HG02763 (cell line): ENCODE results near the gene MIA.
"Not testable (repeated sequence)": the region's sequence is repeated elsewhere in the genome, so short reads cannot be mapped to it uniquely, and the experiment has no call there.

ENCODE experiments used
- ATAC-seq: cut with Tn5 transposase; IDR thresholded peaks from one replicate; pipeline ENCODE4 v1.9.1; 2021; ENCODE audit warnings: mild to moderate bottlenecking, moderate library complexity; ENCODE audit not compliant: unreplicated experiment

The MIA gene

GRCh38 chr19:40750058-40750873, 25.1 kb upstream of the MIA start, which contains the start of gene ACTMAP:
Gene ACTMAP, minus strand, starts transcription at chr19:40750477. Its CDS starts 674 bp downstream, at chr19:40749803.
- ATAC-seq, result peak; percentile 91

DNA sequence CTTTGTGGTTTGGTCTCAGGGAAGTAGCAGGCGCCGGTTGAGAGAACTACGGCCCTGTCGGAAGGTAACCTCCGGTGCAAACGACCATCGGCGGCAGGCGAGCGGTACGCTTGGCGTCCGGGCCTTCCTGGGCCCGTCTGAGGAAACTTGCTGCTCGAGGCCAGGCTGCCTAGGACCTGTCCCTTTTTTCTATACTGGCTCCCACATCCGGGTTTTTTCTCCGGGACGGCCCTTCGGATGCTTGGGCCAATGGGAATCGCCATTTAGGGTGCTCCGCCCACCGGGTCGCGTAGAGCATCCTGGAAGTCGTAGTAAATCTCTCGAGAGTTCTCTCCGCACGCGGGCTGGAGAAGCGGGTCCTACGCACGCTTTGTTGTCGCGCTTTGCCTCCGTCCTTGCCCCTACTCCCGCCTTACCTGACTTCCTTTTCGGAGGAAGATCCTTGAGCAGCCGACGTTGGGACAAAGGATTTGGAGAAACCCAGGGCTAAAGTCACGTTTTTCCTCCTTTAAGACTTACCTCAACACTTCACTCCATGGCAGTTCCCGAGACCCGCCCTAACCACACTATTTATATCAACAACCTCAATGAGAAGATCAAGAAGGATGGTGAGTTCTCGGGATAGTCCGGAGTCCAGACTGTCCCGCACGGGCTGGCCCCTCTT, 24.3 kb upstream of the MIA start, which contains the start of gene SNRPA:
TSS of gene SNRPA (plus strand) at position 330 of the 664 bp plus-strand sequence. CDS start at position 536, 206 bp downstream.
- peak; percentile 54 for ATAC-seq

- ATAC-seq, result no peak
These were observed 23.0 kb upstream of the MIA start for GRCh38 chr19:40752257-40752781.

- ATAC-seq, result no peak
These were observed 20.6 kb upstream of the MIA start for GRCh38 chr19:40754611-40755247.

DNA sequence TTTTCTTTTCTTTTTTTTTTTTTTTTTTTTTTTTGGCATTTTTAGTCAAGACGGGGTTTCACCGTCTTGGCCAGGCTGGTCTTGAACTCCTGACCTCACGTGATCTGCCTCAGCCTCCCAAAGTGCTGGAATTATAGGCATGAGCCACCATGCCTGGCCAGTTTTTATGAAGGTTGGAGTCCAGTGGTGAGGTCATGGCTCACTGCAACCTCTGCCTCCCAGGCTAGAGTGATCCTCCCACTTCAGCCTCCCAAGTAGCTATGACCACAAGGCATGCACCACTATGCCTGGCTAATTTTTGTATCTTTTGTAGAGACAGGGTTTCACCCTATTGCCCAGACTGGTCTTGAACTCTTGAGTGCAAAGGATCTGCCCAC, 20.1 kb upstream of the MIA start:
- ATAC-seq, result no peak

- ATAC-seq, result no peak
These were observed 19.5 kb upstream of the MIA start for GRCh38 chr19:40755791-40756190.

GRCh38 chr19:40756502-40757110, 18.7 kb upstream of the MIA start:
- ATAC-seq, result no peak

- no peak for ATAC-seq
These were observed 16.8 kb upstream of the MIA start for GRCh38 chr19:40758491-40758890.

DNA sequence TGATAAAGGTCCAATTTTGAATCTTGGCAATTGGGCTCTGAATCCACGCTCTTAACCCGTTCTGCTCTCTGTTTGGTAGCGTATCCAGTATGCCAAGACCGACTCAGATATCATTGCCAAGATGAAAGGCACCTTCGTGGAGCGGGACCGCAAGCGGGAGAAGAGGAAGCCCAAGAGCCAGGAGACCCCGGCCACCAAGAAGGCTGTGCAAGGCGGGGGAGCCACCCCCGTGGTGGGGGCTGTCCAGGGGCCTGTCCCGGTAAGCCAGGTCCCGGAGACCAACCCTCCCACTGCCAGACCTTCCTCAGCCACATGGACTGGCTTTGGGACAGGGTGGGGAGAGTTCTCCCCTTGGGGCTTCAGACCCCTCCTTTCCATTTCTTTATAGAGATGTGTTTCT, 16.0 kb upstream of the MIA start:
- no peak for ATAC-seq

- ATAC-seq, result no peak
These were observed 12.4 kb upstream of the MIA start for GRCh38 chr19:40762754-40763470.

DNA sequence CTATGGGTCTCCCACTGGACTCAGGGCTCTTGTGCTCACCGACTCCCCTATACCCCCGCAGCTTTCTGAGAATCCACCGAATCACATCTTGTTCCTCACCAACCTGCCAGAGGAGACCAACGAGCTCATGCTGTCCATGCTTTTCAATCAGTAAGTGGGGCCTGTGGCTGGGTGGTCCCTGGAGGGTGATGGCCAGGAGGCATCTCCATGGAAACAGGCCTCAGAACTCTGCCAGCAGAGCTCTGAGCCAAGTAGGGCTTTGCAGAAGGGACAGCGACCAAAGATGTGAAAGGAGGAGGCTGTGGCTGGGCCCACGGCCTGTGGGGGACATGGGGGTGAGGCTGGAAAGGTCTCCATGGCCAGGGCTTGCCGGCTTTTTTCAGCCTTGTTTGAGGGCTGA, 11.8 kb upstream of the MIA start:
- no peak for ATAC-seq

DNA sequence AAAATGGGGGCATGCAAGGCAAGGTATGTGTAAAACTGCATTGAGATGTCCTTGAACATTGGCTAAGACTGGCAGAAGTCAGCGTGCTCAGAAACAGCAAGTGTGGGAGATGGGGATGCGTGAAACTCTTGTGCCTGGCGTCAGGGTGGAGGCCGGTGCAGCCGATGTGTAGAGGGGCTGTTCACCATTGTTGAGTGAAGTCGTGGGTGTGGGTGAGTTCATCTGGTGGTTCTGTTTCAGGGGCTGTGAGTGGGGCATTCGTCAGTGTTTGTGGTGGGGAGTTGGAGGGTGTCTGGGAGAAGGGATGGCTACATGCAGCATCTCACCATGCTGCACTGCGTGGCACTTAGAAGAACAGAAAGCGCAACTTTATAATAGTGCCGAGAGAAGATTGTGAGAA, 11.4 kb upstream of the MIA start:
- ATAC-seq, result no peak

DNA sequence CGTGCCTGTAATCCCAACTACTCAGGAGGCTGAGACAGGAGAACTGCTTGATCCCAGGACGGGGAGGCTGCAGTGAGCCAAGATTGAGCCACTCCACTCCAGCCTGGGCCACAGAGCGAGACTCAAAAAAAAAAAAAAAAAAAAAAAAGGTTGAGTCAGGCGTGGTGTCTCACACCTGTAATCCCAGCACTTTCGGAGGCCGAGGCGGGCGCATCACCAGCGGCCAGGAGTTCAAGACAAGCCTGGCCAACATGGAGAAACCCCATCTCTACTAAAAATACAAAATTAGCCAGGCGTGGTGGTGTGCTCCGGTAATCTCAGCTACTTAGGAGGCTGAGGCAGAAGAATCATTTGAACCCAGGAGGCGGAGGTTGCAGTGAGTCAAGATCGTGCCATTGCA, 8.9 kb upstream of the MIA start:
- ATAC-seq, result not testable (repeated sequence)

- ATAC-seq, result no peak
These were observed 6.5 kb upstream of the MIA start for GRCh38 chr19:40768869-40769268.

DNA sequence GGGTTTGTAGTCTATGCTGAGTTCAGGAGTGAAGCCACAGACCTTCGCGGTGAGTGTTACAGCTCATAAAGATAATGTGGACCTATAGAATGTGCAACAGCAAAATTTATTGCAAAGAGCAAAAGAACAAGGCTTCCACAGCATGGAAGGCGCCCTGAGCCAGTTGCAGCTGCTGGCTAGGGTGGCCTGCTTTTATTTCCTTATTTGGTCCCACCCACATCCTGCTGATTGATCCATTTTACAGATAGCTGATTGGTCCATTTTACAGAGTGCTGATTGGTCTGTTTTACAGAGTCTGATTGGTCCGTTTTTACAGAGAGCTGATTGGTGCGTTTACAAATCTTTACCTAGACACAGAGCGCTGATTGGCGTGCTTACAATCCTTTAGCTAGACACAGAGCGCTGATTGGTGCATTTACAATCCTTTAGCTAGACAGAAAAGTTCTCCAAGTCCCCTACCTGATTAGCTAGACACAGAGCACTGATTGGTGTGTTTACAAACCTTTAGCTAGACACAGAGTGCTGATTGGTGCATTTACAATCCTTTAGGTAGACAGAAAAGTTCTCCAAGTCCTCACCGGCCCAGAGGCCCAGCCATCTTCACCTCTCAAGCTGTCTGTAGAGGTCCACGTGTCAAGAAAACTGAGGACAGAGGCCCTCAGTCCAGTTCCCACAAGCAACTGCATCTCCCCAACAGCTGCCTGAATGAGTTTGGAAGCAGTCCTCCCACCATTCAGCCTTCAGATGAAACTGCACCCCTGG, 4.0 kb upstream of the MIA start:
- not testable (repeated sequence) for ATAC-seq

DNA sequence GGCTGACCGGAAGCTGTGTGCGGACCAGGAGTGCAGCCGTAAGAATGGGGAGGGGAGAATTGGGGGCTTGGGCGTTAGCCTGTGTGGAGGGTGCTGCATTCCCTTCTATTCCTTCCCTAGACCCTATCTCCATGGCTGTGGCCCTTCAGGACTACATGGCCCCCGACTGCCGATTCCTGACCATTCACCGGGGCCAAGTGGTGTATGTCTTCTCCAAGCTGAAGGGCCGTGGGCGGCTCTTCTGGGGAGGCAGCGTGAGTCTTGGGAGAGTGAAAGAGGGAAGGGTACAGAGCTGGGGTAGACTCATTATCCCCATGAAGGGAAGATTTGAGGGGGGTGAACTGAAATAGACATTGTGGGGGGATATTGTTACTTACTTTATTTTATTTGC, 306 bp downstream of the MIA start:
- no peak for ATAC-seq

- ATAC-seq, result no peak
These were observed 1.0 kb downstream of the MIA start for GRCh38 chr19:40776364-40776763.

DNA sequence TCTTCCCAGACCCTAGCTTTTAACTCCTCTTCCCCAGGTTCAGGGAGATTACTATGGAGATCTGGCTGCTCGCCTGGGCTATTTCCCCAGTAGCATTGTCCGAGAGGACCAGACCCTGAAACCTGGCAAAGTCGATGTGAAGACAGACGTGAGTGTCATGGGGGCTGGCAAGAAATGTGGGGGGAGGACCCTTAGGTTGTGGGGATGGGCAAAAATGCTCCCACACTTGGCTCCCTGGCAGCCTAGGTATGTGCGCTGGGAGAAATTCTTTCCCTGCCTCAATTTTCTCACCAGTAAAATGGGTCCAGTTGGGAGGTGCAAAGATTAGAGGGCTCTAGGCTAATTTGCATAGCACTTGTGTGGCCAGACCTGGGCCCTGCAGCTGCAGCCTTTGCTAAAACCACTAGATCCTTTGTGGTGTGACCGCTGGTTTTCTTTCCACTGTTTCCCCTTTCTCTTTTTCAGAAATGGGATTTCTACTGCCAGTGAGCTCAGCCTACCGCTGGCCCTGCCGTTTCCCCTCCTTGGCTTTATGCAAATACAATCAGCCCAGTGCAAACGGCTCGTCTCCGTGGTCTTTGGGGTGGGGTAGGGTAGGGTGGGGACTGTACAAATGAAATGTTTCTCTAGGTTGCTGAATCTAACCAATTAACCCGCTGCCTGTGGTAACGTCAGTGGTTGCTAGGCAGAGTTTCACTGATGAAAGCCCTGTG, 1.8 kb downstream of the MIA start:
- ATAC-seq, result peak; percentile 69

- ATAC-seq, result no peak
These were observed 2.3 kb downstream of the MIA start for GRCh38 chr19:40777645-40777936.
